ENCODE data around the gene TNS4. TPM values are rescaled to one million over a fixed set of nuclear protein-coding genes. Genes with fewer than 3 reads are reported as not detected.

TNS4 gene
- polyA plus RNA-seq, 2 of the 4 experiments (the other 2 are of a cell fraction): 24.2 to 73.5 TPM

GRCh38 chr17:40460604-40460967 lies 40.8 kb downstream of the TNS4 start:
- DNase-seq (ENCODE audit: low read depth in 1 of 2, low spot score in 1 of 2) (no peak), ATAC-seq (no peak), FAIRE-seq (peak; percentile 54)
- H3K27ac ChIP-seq: peak overlapping the region; percentile 71 to 90
- H3K4me2 ChIP-seq: peak overlapping the region; percentile 62; the same call in 1 of the 3 replicates
- POLR2A ChIA-PET: interaction anchor here (1.0 to 4.4 kb wide), 11 partner anchors 9 to 100 kb away, joined by 3 to 36 read pairs (median 7); partner anchors contain the start of gene IGFBP4
- no peaks in the 10 kb centered on the region for H3K9me3 ChIP-seq
- CTCF ChIA-PET: interaction anchor here (0.8 to 37.5 kb wide), 9 partner anchors 11 to 100 kb away, joined by 3 to 822 read pairs (median 8); partner anchors contain the start of genes IGFBP4 and TOP2A
- peaks cover 85% of the 10 kb centered on the region for H3K4me1 ChIP-seq
- TF ChIP-seq RARB (CRISPR knock-in tag; IDR thresholded peaks at IDR 0.05) (peak; percentile 89), HOXA7 (CRISPR knock-in tag; IDR thresholded peaks at IDR 0.05) (peak; percentile 15; the same call in 1 of the 2 replicates), FOSB (CRISPR knock-in tag; IDR thresholded peaks at IDR 0.05) (0 out of 2 replicates have a peak, but pooled peaks have one; percentile 17), ELK1 (IDR thresholded peaks at IDR 0.05; ENCODE audit: low read depth, low read length) (no peak), TFCP2L1 (CRISPR knock-in tag; IDR thresholded peaks at IDR 0.05) (peak; percentile 19; the same call in 1 of the 2 replicates), GATA3 (IDR thresholded peaks at IDR 0.05; ENCODE audit: borderline replicate concordance) (no peak), TP53 (CRISPR knock-in tag; IDR thresholded peaks at IDR 0.05) (0 out of 2 replicates have a peak, but pooled peaks have one; percentile 46)
- H3K4me3 ChIP-seq: no peak overlapping the region
- WGBS (ENCODE audit: missing lambda C conversion rate): 66% methylated on average over 3 of the region's 3 CpGs

GRCh38 chr17:40459636-40460603 lies 41.5 kb downstream of the TNS4 start:
- Histone ChIP-seq H3K4me2 (peak overlapping the region; percentile 62), H3K4me1 (peaks cover 91% of the 10 kb centered on the region), H3K9me3 (no peaks in the 10 kb centered on the region), H3K27ac (peak overlapping the region; percentile 71 to 90), H3K4me3 (no peak overlapping the region)
- CTCF ChIA-PET: interaction anchor here (0.6 to 37.5 kb wide), 10 partner anchors 10 to 100 kb away, joined by 3 to 822 read pairs (median 6); partner anchors contain the start of genes IGFBP4 and TOP2A
- ATAC-seq: peak in 1 of 2 experiments; percentile 3; a peak in 2 of 6 replicates
- POLR2A ChIA-PET: interaction anchor here (0.8 to 4.4 kb wide), 10 partner anchors 8 to 98 kb away, joined by 3 to 36 read pairs (median 7); partner anchors contain the start of gene IGFBP4
- WGBS (ENCODE audit: missing lambda C conversion rate): 64% methylated on average over 8 of the region's 8 CpGs
- no peak for FAIRE-seq
- DNase-seq (ENCODE audit: low read depth in 1 of 2, low spot score in 1 of 2): peak in 1 of 2 experiments; percentile 63
- TF ChIP-seq REST (IDR thresholded peaks at IDR 0.05) (no peak), FOSL2 (IDR thresholded peaks at IDR 0.05) (no peak), FOSL2 (CRISPR knock-in tag; IDR thresholded peaks at IDR 0.05) (no peak), HOXB13 (CRISPR knock-in tag; IDR thresholded peaks at IDR 0.05; ENCODE audit: low read depth) (no peak), CEBPB (IDR thresholded peaks at IDR 0.05) (no peak), EHF (CRISPR knock-in tag; IDR thresholded peaks at IDR 0.05) (no peak), HDAC2 (IDR thresholded peaks at IDR 0.05) (no peak), HOXB5 (CRISPR knock-in tag; IDR thresholded peaks at IDR 0.05) (no peak), NPAS2 (CRISPR knock-in tag; IDR thresholded peaks at IDR 0.05; ENCODE audit: borderline replicate concordance) (no peak), CTCF (IDR thresholded peaks at IDR 0.05) (no peak), RNF2 (IDR thresholded peaks at IDR 0.05; ENCODE audit: borderline replicate concordance, low read depth) (no peak), FOSB (CRISPR knock-in tag; IDR thresholded peaks at IDR 0.05) (peak; percentile 69; the same call in 1 of the 2 replicates), CBX2 (IDR thresholded peaks at IDR 0.05; ENCODE audit: borderline replicate concordance, low read depth) (no peak), HEYL (CRISPR knock-in tag; IDR thresholded peaks at IDR 0.05) (no peak), ELK1 (IDR thresholded peaks at IDR 0.05; ENCODE audit: low read depth, low read length) (no peak), CHD4 (IDR thresholded peaks at IDR 0.05; ENCODE audit: borderline replicate concordance) (no peak)
- TF ChIP-seq, protein P1, sequence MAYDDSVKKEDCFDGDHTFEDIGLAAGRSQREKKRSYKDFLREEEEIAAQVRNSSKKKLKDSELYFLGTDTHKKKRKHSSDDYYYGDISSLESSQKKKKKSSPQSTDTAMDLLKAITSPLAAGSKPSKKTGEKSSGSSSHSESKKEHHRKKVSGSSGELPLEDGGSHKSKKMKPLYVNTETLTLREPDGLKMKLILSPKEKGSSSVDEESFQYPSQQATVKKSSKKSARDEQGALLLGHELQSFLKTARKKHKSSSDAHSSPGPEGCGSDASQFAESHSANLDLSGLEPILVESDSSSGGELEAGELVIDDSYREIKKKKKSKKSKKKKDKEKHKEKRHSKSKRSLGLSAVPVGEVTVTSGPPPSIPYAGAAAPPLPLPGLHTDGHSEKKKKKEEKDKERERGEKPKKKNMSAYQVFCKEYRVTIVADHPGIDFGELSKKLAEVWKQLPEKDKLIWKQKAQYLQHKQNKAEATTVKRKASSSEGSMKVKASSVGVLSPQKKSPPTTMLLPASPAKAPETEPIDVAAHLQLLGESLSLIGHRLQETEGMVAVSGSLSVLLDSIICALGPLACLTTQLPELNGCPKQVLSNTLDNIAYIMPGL (CRISPR knock-in tag; IDR thresholded peaks at IDR 0.05; ENCODE audit: borderline replicate concordance): 0 out of 2 replicates have a peak, but pooled peaks have one; percentile 62
- TF ChIP-seq, protein P2, sequence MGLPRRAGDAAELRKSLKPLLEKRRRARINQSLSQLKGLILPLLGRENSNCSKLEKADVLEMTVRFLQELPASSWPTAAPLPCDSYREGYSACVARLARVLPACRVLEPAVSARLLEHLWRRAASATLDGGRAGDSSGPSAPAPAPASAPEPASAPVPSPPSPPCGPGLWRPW (IDR thresholded peaks at IDR 0.05): no peak
